HepG2 (cell line): ENCODE results near the gene CDC42BPG. TPM values are rescaled to one million over a fixed set of nuclear protein-coding genes. Genes with fewer than 3 reads are reported as not detected.

Experiments used
- ELF1 ChIP-seq: sonication (generic); formaldehyde crosslinking; IDR thresholded peaks from 2 replicates; pipeline ENCODE4 v1.4.0; 2020; ENCODE audit warnings: missing genetic modification reagents
- GFI1 ChIP-seq: sonication (generic); formaldehyde crosslinking; IDR thresholded peaks from 2 replicates; pipeline ENCODE4 v1.5.0; 2020; ENCODE audit warnings: missing genetic modification reagents, mild to moderate bottlenecking, borderline replicate concordance
- MEF2D ChIP-seq: sonication (generic); formaldehyde crosslinking; IDR thresholded peaks from 2 replicates; pipeline ENCODE4 v1.5.1; 2020; ENCODE audit warnings: mild to moderate bottlenecking, missing genetic modification reagents
- MLX ChIP-seq: IDR thresholded peaks from 2 replicates; pipeline ENCODE4 v1.6.1; 2016
- MYNN ChIP-seq: sonication (generic); formaldehyde crosslinking; IDR thresholded peaks from 2 replicates; pipeline ENCODE4 v1.4.0; 2020; ENCODE audit warnings: mild to moderate bottlenecking, low read depth, missing genetic modification reagents
- PHF21A ChIP-seq: sonication (generic); formaldehyde crosslinking; IDR thresholded peaks from 2 replicates; pipeline ENCODE4 v1.5.0; 2020; ENCODE audit warnings: mild to moderate bottlenecking, missing genetic modification reagents
- POGZ ChIP-seq: sonication (generic); formaldehyde crosslinking; IDR thresholded peaks from 2 replicates; pipeline ENCODE4 v1.4.0; 2020; ENCODE audit warnings: mild to moderate bottlenecking, missing genetic modification reagents
- RARG ChIP-seq: sonication (generic); formaldehyde crosslinking; IDR thresholded peaks from 2 replicates; pipeline ENCODE4 v1.4.0; 2020; ENCODE audit warnings: low read depth, mild to moderate bottlenecking, missing genetic modification reagents
- RNF2 ChIP-seq: fragments of 450-650 bp; conservative IDR thresholded peaks from 2 replicates; pipeline ENCODE4 v1.6.1; 2016; ENCODE audit warnings: low read depth
- SMAD3 ChIP-seq: sonication (generic); formaldehyde crosslinking; IDR thresholded peaks from 2 replicates; pipeline ENCODE4 v1.4.0; 2020; ENCODE audit warnings: missing genetic modification reagents
- STAG1 ChIP-seq: sonication (generic); formaldehyde crosslinking; IDR thresholded peaks from 2 replicates; pipeline ENCODE4 v1.4.0; 2020; ENCODE audit warnings: missing genetic modification reagents
- ZNF18 ChIP-seq: sonication (generic); formaldehyde crosslinking; IDR thresholded peaks from 2 replicates; pipeline ENCODE4 v1.8.0; 2022; ENCODE audit warnings: mild to moderate bottlenecking, missing genetic modification reagents; ENCODE audit not compliant: insufficient replicate concordance
- ZNF275 ChIP-seq: sonication (generic); formaldehyde crosslinking; IDR thresholded peaks from 2 replicates; pipeline ENCODE4 v1.8.0; 2022; ENCODE audit warnings: missing genetic modification reagents, mild to moderate bottlenecking, inconsistent platforms, borderline replicate concordance
- ZNF549 ChIP-seq: sonication (generic); formaldehyde crosslinking; IDR thresholded peaks from 2 replicates; pipeline ENCODE4 v1.5.0; 2020; ENCODE audit warnings: missing genetic modification reagents
- ZNF614 ChIP-seq: IDR thresholded peaks from 2 replicates; pipeline ENCODE4 v1.6.1; 2018; ENCODE audit warnings: missing biosample characterization, missing genetic modification reagents, inconsistent platforms, borderline replicate concordance
- ZNF780A ChIP-seq: sonication (generic); formaldehyde crosslinking; IDR thresholded peaks from 2 replicates; pipeline ENCODE4 v1.8.0; 2022; ENCODE audit warnings: mild to moderate bottlenecking, missing genetic modification reagents, moderate library complexity
- polyA plus RNA-seq, 8 experiments: library from polyadenylated mRNA; depleted of rRNA in 3 of 8; stranded (reverse) in 7 of 8; unstranded in 1 of 8; fragments of >200 nt; fragmentation: Illumina TruSeq in 4 of 8; extraction: Trizol in 4 of 8; gene quantifications; 2 replicates each; pipeline versions ENCODE4 v1.2.1 to v1.2.3, GENCODE V29; 2011 to 2016; ENCODE audit warnings: low read depth in 4 of 8, missing spikeins in 1 of 8, mixed read lengths in 1 of 8; ENCODE audit not compliant: insufficient read depth in 1 of 8
- total RNA-seq, 5 experiments: library from RNA; depleted of rRNA; stranded (reverse); fragments of >200 nt; fragmentation: Illumina TruSeq; extraction: Trizol; gene quantifications; 2 replicates each; pipeline ENCODE4 v1.2.3, GENCODE V29; 2016; ENCODE audit warnings: low read depth in 1 of 5
- TF ChIP-seq, protein P1 (sequence below): IDR thresholded peaks from 2 replicates; pipeline ENCODE4 v1.6.1; 2016; ENCODE audit warnings: mild to moderate bottlenecking, missing biosample characterization, missing genetic modification reagents
- TF ChIP-seq, protein P2 (sequence below): sonication (generic); formaldehyde crosslinking; IDR thresholded peaks from 2 replicates; pipeline ENCODE4 v1.5.1; 2020; ENCODE audit warnings: mild to moderate bottlenecking, moderate library complexity, missing genetic modification reagents
- TF ChIP-seq, protein P3 (sequence below): sonication (generic); formaldehyde crosslinking; IDR thresholded peaks from 2 replicates; pipeline ENCODE4 v1.5.1; 2020; ENCODE audit warnings: missing genetic modification reagents, mild to moderate bottlenecking, borderline replicate concordance
- TF ChIP-seq, protein P4 (sequence below): IDR thresholded peaks from 2 replicates; pipeline ENCODE4 v1.6.1; 2016; ENCODE audit warnings: low read depth, borderline replicate concordance
- TF ChIP-seq, protein P5 (sequence below): sonication (generic); formaldehyde crosslinking; IDR thresholded peaks from 2 replicates; pipeline ENCODE4 v1.4.0; 2020; ENCODE audit warnings: missing genetic modification reagents, low read depth, mild to moderate bottlenecking, borderline replicate concordance

The CDC42BPG gene
- total and polyA plus RNA-seq, 2 of the 13 experiments (the other 11 are each of a cell fraction or from before 2014, with no cell fraction given) = 0.55 to 1.4 TPM

- TF ChIP-seq RARG (CRISPR knock-in tag) (no peak), MEF2D (CRISPR knock-in tag) (no peak), ZNF549 (CRISPR knock-in tag) (no peak), ZNF18 (CRISPR knock-in tag) (no peak), MYNN (CRISPR knock-in tag) (no peak), PHF21A (CRISPR knock-in tag) (0 out of 2 replicates have a peak, but pooled peaks have one; percentile 29), ZNF614 (CRISPR knock-in tag) (no peak), SMAD3 (CRISPR knock-in tag) (no peak), ZNF275 (no peak), GFI1 (CRISPR knock-in tag) (no peak), POGZ (CRISPR knock-in tag) (no peak), ELF1 (CRISPR knock-in tag) (no peak), MLX (no peak), STAG1 (CRISPR knock-in tag) (peak; percentile 16; the same call in 1 of the 2 replicates), ZNF780A (CRISPR knock-in tag) (no peak), RNF2 (no peak)
- TF ChIP-seq, protein P1, sequence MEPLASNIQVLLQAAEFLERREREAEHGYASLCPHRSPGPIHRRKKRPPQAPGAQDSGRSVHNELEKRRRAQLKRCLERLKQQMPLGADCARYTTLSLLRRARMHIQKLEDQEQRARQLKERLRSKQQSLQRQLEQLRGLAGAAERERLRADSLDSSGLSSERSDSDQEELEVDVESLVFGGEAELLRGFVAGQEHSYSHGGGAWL (CRISPR knock-in tag) = no peak
- TF ChIP-seq, protein P2, sequence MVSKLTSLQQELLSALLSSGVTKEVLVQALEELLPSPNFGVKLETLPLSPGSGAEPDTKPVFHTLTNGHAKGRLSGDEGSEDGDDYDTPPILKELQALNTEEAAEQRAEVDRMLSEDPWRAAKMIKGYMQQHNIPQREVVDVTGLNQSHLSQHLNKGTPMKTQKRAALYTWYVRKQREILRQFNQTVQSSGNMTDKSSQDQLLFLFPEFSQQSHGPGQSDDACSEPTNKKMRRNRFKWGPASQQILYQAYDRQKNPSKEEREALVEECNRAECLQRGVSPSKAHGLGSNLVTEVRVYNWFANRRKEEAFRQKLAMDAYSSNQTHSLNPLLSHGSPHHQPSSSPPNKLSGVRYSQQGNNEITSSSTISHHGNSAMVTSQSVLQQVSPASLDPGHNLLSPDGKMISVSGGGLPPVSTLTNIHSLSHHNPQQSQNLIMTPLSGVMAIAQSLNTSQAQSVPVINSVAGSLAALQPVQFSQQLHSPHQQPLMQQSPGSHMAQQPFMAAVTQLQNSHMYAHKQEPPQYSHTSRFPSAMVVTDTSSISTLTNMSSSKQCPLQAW = peak; percentile 31; the same call in 1 of the 2 replicates
- TF ChIP-seq, protein P3, sequence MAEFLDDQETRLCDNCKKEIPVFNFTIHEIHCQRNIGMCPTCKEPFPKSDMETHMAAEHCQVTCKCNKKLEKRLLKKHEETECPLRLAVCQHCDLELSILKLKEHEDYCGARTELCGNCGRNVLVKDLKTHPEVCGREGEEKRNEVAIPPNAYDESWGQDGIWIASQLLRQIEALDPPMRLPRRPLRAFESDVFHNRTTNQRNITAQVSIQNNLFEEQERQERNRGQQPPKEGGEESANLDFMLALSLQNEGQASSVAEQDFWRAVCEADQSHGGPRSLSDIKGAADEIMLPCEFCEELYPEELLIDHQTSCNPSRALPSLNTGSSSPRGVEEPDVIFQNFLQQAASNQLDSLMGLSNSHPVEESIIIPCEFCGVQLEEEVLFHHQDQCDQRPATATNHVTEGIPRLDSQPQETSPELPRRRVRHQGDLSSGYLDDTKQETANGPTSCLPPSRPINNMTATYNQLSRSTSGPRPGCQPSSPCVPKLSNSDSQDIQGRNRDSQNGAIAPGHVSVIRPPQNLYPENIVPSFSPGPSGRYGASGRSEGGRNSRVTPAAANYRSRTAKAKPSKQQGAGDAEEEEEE (CRISPR knock-in tag) = no peak
- TF ChIP-seq, protein P4, sequence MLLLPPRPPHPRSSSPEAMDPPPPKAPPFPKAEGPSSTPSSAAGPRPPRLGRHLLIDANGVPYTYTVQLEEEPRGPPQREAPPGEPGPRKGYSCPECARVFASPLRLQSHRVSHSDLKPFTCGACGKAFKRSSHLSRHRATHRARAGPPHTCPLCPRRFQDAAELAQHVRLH (CRISPR knock-in tag) = peak; percentile 44; the same call in 1 of the 2 replicates
- TF ChIP-seq, protein P5, sequence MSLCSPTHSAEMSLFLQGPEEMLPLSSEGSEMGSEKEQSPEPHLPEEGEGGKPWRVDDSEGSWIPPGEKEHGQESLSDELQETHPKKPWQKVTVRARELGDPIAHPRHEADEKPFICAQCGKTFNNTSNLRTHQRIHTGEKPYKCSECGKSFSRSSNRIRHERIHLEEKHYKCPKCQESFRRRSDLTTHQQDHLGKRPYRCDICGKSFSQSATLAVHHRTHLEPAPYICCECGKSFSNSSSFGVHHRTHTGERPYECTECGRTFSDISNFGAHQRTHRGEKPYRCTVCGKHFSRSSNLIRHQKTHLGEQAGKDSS (CRISPR knock-in tag) = no peak
Observed at GRCh38 chr11:64803158-64803845, 41.2 kb downstream of the CDC42BPG start, which contains the start of gene MAP4K2 (continued).
